H1 (cell line): ENCODE results near the gene PAXIP1.

Experiments
- POLR2AphosphoS5 ChIP-seq: IDR thresholded peaks from 2 replicates; pipeline ENCODE4 v1.6.1; 2011; ENCODE audit warnings: low read depth, low read length
- SIN3A ChIP-seq, 2 experiments: IDR thresholded peaks in 1 of 2; conservative IDR thresholded peaks in 1 of 2; 2 replicates each; pipeline ENCODE4 v1.6.1; 2011 to 2012; ENCODE audit warnings: low read length in 2 of 2, improper control_type of control experiment in 1 of 2, low read depth in 1 of 2, mild to moderate bottlenecking in 1 of 2

- TF ChIP-seq POLR2AphosphoS5 (no peak), SIN3A (conservative IDR thresholded peaks at IDR 0.05 in 1 of 2, IDR thresholded peaks at IDR 0.05 in 1 of 2; ENCODE audit: low read depth in 1 of 2, low read length in 2 of 2) (no peak)
Observed at GRCh38 chr7:154917808-154918160, 85.1 kb downstream of the PAXIP1 start.
